Stimulated activated CD4-positive, alpha-beta T cell treated with anti-CD3 and anti-CD28 coated beads, Interleukin-15, amount 100 ng/mL, for 48 hours (primary cell): ENCODE results near the gene DEAF1.

Experiments
- DNase-seq, 2 donors: peaks; one replicate each; pipeline ENCODE4 v3.0.0-alpha.2; 2020; ENCODE audit warnings: low read depth in 2 of 2

DEAF1 gene

GRCh38 chr11:645536-645935 is 49.5 kb downstream of the DEAF1 start:
- DNase-seq = no peak

DNA sequence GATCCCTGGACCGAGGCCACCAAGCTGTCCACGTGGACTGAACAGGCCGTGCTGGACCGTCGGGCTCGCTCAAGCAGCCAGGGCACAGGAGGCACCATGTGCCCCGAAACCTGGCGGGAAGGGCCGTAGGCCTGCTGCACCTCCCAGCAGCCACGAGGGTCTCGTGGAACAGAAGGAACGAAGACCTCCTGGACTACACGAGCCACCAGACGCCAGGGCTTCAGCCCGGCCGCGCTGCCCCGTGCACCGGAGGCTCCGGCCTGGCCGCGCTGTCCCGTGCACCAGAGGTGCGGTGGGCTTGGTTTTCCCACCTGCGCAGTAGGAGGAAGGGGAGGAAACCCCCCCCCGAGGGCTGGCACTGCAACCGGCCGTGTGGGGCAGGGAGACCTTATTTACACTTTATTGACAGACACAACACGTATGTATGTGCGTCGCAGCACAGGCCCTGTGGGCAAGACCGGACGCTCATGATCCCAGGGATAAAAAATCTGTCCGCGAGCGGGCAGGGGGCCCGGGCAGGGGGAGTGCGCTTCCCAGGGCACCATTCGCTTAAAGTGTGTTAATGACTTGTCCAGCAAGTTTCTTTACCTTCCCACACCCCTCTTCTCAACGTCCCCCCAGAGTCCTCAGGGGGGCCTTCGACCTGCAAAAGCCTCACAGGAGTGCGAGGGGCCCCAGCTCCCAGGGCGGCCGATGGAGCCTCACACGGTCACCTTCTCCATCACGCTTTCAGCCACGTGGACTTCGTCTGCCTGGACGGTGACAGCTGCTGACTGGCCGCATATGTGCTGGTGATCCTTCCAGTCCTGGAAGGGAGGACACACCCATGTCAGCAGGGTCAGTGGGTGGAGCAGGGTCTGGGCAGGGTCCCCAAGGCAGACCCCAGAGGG is 50.9 kb downstream of the DEAF1 start:
- DNase-seq = no peak

DNA sequence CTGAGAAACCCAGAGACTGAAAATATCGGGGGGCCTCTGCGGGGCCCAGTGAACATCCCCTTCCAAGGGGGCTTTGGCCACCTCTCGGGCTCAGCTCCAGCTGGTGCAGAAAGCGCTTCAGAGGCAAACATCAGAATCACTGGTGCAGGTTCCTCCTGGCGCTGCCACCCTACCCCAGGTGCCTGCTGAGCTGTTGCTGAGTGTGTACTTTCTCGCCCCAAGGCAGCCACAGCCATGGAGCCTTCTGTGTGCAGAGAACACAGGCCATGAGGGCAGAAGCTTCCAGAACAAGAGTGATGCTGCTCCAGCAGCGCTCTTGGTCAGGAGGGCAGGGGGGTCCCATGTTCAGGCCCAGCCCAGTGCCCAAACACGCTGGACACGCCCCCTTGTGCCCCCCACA is 51.7 kb downstream of the DEAF1 start:
- DNase-seq = no peak

DNA sequence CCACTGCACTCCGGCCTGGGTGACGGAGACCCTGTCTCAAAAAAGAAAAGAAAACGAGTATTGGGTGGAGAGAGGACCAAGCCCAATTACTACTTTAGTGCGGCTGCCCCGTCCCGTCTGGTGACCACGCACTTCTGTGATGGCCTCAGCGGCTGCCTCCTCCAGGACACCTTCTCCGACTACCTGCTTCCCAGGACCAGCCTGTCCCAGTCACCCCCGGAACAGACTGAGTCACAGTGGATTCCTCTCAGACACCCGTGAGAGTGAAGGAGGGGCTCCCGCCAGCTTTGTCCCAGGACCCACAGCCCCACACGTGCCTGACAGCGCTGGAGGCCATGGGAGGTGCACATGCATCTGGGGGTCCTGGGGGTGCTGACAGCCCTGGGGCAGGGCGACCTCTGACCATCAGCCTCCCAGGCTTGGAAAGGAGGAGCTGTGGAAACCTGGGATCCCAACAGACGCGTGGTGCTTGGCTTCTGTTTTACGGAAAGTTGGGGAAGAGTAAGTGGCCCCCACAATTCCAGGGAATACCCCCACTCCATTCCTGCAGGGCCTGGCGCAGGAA is 53.1 kb downstream of the DEAF1 start:
- DNase-seq = no peak

DNA sequence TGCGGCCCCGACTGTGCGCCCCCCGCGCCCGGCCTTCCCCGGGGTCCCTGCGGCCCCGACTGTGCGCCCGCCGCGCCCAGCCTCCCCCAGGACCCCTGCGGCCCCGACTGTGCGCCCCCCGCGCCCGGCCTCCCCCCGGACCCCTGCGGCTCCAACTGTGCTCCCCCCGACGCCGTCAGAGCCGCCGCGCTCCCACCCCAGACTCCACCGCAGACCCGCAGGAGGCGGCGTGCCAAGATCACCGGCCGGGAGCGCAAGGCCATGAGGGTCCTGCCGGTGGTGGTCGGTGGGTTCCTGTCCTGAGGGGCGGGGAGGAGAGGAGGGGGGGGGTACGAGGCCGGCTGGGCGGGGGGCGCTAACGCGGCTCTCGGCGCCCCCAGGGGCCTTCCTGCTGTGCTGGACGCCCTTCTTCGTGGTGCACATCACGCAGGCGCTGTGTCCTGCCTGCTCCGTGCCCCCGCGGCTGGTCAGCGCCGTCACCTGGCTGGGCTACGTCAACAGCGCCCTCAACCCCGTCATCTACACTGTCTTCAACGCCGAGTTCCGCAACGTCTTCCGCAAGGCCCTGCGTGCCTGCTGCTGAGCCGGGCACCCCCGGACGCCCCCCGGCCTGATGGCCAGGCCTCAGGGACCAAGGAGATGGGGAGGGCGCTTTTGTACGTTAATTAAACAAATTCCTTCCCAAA is 54.9 kb downstream of the DEAF1 start:
- no peak for DNase-seq

DNA sequence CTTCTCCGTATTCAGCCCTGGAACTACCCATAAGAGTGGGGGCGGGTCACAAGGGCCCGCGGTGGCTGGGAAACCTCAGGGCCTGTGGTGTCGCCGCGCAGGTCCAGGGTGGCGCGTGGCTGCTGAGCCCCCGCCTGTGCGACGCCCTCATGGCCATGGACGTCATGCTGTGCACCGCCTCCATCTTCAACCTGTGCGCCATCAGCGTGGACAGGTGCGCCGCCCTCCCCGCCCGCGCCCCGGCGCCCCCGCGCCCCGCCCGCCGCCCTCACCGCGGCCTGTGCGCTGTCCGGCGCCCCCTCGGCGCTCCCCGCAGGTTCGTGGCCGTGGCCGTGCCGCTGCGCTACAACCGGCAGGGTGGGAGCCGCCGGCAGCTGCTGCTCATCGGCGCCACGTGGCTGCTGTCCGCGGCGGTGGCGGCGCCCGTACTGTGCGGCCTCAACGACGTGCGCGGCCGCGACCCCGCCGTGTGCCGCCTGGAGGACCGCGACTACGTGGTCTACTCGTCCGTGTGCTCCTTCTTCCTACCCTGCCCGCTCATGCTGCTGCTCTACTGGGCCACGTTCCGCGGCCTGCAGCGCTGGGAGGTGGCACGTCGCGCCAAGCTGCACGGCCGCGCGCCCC is 55.6 kb downstream of the DEAF1 start:
- DNase-seq = no peak

DNA sequence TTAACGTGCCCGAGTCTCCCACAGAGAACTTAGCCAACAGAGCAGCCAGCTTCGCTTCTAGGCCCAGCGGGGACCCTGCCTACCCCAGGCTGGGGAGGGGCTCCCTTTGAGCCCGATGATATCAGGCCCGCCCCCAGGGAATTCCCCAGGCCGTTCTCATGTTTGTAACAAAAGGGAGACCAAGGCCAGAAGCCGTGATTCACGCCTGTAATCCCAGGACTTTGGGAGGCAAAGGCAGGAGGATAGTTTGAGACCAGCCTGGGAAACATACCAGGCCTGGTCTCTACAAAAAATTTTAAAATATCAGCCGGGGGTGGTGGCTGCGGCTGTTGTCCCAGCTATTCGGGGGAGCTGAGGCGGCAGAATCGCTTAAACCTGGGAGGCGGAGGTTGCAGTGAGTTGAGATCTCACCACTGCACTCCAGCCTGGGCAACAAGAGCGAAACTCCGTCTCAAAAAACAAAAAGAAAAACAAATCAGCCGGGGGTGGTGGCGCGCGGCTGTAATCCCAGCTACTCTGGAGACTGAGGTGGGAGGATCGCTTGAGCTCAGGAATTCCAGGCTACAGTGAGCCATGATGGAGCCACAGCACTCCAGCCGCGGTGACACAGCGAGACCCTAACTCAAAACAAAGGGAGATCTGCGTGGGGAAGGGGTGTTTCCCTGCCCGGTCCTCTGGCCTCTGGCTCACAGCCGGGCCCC is 56.2 kb downstream of the DEAF1 start:
- DNase-seq = no peak

GRCh38 chr11:637593-638521 is 57.2 kb downstream of the DEAF1 start:
- DNase-seq = no peak

DNA sequence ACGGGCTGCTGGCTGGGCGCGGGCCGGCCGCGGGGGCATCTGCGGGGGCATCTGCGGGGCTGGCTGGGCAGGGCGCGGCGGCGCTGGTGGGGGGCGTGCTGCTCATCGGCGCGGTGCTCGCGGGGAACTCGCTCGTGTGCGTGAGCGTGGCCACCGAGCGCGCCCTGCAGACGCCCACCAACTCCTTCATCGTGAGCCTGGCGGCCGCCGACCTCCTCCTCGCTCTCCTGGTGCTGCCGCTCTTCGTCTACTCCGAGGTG is 57.8 kb downstream of the DEAF1 start:
- no peak for DNase-seq

GRCh38 chr11:636511-637332 is 58.3 kb downstream of the DEAF1 start, which contains the start of gene DRD4:
Gene DRD4, plus strand, starts transcription at chr11:637269. Its CDS starts 36 bp downstream, at chr11:637305.
- no peak for DNase-seq

DNA sequence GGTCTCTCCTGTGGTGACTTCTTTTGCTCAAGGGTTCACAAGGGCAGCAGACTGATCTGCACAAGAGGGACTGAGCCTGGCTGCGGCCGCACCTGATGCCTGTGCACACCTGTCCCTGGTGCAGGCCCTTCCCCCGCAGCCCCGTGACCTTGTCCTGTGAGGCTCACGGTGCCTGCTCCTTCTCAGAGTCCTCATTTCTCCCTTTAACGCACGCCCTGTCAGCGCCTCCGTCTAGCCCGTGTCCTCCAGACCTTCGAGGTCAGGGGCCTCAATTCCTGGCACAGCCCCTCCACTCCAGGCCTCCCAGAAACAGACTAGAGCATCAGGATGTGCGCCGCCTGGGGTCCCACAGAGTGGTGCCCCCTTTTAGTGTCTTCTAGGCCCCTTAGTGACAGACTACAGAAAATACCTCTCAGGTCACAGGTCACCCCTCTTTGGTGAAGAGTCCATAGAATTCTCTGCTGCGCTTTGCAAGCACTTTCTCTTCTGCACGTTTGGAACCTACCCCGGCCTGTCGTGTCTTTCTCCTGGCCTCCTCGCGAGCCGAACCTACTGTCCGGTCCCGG is 59.0 kb downstream of the DEAF1 start:
- no peak for DNase-seq

- no peak for DNase-seq
Observed at GRCh38 chr11:630871-631270, 64.2 kb downstream of the DEAF1 start.

DNA sequence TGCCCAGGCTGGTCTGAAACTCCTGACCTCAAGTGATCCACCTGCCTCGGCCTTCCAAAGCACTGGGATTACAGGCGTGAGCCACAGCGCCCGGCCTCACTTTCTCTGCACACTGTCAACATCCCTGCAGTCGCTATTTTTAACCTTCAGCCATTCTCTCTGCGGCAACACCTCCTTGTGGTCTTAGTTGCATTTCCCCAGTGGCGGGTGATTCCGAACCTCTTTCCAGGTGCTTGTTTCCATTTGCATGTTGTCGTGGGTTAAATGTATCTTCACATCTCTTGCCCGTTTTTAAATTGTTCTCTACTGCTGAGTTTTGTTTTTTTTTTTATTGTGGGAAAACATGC is 65.8 kb downstream of the DEAF1 start:
- DNase-seq = no peak

GRCh38 chr11:628056-628455 is 67.0 kb downstream of the DEAF1 start:
- DNase-seq = no peak

- no peak for DNase-seq
Observed at GRCh38 chr11:627308-627576, 67.8 kb downstream of the DEAF1 start.

DNA sequence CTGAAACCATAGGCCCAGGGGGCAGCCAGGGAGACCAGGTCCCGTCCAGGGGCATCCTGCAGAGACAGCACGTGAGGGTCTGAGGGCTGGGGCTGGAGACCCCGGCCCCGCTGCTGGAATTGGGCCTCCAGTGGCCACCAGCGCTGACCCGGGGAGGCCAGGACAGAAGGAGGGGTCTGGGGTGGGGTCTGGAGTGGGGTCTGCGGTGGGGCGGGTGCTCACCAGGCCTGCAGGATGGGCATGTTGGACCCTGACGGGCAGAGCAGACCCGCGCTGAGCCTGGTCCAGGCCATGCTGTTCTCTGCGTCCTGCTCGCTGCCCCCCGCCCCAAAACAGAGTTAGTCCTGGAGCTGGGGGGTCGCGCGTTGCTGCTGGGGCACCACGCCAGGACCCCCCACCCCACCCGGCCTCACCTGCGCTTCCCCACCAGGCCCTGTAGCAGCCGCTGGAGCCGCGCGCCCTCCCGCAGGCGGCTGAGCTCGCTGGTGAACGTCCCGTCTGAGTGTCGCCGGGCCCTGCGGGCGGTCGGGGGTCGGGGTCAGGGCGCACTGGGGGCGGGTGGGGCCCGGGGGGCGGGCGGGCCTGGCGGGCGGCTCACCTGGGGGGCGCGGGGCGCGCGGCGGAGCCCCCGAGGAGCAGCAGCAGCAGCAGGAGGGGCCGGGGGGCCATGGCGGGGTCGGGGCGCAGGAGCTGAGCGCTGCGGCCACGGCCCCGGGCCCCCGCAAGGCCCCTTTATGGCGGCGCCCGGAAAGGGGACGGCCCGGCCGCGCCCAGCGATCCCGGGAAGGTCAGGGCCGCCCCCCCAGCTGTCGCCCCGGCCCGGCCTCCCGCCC is 68.3 kb downstream of the DEAF1 start, which contains the start of gene SCT:
Gene SCT (minus strand): TSS at position 707 of the 833 bp plus-strand sequence. CDS start 38 bp downstream, at position 669.
- no peak for DNase-seq

DNA sequence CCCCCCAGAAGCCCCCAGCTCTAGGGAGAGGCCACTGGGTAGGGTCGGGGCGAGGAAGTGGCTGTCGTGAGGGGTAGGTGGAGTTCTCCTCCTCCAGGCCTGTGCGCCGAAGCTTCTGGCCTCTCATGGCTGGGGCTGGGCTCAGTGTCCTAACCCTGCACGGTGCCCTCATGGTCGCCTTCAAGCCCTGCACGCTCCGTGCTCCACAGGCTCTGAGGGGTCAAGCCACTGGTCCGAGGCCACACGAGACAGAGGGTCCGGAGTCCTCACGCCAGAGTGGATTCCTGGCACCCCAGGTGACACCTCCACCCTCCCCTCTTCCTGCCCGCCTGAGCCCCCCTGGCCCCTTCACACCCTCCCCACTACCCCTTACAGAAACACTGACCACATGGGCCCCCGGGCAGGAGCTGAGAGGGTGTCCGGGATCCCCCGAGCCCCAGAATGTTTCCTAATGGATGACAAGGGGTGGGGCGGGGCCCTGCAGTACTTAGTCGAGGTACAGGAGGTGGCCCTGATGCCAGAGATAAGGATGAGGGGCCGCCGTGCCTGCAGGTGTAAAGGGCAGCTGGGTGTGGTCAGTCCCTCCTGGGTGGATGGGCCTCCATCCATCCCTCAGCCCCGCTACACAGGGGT is 69.3 kb downstream of the DEAF1 start:
- no peak for DNase-seq
